GM12872 (cell line): ENCODE results near the gene FRYL.

Experiments
- TF ChIP-seq, protein P1 (sequence below): IDR thresholded peaks from 3 replicates; pipeline ENCODE4 v1.5.1; 2011; ENCODE audit warnings: low read depth, mild to moderate bottlenecking, low read length, moderate library complexity; ENCODE audit not compliant: insufficient read depth

FRYL gene

DNA sequence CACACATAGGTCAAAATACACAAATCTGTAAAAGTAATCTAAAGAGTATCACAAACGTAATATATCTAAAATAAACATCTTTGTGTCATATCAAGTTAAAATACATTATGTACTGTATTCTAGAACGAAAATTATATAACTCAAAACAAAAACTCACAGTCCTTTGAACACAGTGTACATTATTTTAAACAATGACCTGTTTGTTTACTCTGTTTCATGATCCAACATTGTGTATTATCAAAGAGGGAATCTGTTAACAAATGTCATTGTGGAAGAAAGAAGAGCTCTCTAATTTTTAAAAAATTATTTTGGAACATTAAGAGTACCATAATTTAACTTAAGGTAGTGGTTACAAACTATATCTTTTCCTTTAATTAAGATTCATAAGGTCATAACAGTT lies 144.1 kb downstream of the FRYL start:
- TF ChIP-seq, protein P1, sequence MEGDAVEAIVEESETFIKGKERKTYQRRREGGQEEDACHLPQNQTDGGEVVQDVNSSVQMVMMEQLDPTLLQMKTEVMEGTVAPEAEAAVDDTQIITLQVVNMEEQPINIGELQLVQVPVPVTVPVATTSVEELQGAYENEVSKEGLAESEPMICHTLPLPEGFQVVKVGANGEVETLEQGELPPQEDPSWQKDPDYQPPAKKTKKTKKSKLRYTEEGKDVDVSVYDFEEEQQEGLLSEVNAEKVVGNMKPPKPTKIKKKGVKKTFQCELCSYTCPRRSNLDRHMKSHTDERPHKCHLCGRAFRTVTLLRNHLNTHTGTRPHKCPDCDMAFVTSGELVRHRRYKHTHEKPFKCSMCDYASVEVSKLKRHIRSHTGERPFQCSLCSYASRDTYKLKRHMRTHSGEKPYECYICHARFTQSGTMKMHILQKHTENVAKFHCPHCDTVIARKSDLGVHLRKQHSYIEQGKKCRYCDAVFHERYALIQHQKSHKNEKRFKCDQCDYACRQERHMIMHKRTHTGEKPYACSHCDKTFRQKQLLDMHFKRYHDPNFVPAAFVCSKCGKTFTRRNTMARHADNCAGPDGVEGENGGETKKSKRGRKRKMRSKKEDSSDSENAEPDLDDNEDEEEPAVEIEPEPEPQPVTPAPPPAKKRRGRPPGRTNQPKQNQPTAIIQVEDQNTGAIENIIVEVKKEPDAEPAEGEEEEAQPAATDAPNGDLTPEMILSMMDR, result no peak

DNA sequence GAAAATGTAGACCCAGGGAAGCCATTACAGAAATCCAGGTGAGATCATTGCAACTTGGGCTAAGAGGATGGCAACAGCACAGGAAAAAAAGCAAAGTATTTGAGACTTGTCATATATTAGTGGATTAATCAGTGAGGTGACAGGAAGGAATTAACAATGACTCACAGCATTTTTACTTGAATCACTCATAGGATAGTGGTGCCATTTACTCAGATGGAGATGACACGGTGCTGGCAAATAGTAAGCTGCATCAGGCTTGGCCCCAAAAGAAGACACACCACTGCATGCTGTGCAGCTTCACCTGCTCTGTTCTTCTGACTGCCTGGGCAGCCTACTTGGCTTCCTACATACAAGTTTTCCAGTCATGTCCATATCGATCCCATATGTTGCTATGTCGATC lies 144.8 kb downstream of the FRYL start:
- TF ChIP-seq, protein P1, result no peak

DNA sequence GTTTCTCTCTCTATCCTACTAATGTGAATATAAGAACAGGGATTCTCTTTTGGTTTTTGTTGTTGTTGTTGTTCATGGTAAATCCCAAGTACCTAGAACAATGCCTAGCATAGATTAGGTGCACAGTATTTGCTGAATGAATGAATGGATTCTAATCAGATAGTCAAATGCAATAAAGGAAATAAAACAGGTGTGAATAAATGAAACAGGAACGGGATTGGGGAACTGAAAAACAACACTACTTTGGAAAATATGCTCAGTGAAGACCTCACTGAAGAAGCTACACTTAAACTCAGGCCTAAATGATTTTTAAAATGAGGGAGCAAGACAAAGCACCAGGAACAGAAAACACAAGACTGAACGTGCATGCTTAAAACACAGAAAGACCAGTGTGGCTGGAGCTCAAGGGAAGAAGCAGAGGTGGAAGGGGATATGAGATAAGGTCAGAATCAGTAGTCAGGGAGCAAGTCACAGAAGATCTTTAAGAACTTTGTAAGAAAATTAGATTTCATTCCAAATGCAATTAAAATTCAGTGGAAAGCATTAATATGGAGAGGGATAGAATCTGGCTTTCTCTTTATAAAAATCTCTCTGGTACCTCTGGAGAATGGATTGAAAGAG lies 145.3 kb downstream of the FRYL start:
- TF ChIP-seq, protein P1, result no peak

DNA sequence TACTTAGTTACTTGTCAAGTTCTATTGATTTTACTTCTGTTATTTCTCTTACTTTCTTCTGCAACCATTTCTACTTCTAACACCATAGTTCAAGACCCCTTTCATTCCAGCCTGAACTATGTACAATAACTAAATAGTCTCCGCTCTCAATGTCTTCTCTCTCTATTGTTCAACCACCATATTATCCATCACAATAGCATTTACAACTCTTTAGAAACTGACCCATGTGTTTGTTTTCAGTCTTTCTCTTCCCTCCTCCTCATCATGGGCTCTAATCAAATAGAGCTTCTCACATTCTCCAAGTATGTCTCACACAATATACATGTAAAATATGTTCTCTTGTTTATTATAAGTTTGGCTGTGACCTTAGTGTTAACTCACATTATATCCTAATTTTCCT lies 146.4 kb downstream of the FRYL start:
- TF ChIP-seq, protein P1, result no peak

DNA sequence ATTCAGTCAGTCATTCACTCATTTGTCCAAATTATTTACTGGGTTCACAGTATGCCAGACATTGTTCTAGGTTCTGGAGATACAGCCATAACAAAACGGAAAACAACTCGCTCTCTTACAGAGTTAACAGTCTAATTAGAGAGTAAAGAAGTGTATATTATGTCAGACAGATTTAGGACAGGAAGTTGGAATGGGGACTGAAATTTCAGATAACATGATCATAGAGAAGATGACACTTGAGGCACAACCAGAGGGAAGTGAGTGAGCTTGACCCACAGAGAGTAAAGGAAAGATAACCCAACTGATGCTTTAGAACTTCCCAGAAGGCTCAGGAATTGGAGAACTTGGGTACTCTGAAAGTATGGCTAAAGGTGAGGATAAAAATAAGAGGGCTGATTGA lies 150.6 kb downstream of the FRYL start:
- TF ChIP-seq, protein P1, result no peak

DNA sequence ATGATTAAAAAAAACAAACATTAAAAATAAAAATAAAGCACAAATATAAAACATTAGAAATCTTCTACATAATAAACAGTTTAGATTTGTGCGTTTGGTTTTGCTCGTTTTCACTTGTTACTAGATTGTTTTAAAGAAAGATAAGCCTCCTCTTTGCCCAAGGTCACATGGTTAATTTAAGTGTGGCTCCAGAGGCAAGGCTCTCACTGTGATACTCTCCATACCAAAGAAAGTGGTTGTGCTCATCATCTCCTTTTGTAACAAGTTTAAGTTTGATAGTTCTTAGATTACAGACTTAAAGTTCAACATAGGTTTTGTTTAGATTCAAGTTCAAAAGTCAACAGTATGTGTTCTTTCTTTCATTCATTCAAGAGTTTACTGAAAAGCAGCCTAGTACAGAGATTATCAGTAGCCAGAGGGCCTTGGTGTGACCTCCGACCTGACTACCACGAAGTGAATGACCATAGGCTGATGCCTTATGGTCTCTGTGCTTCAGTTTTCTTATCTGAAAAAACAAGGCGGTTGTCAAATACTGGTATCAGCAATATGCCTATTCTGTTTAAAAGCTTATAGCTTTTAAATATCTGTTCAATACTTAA lies 156.8 kb downstream of the FRYL start:
- TF ChIP-seq, protein P1, result no peak

DNA sequence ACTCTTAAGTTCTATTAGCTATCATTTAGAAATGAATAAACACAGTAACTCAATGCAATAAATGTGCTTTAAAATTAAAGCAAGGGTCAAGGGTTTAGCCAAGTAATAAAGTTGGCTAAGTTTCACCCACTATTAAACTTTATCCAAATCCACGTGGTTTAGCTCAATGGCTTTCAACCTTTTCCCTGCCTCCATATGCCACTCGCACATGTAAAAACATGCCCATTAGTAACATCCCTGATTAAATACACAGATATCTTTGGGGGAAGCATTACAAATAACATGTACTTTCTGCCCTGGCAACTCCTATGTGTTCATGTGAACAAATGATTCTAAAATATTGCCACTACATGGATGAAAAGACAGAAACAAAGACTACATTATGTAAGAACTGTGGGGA lies 159.2 kb downstream of the FRYL start:
- TF ChIP-seq, protein P1, result no peak
